Tibial artery (tissue), 4 donors: ENCODE data around the gene SECISBP2.

Source experiments
- DNase-seq, 2 donors: peaks; one replicate each; pipeline ENCODE4 v3.0.0-alpha.2; 2019
- H3K27ac ChIP-seq, 2 donors: fragments of 200-600 bp; sonication (generic) in 1 of 2; 1 replicate in 1 of 2; 2 replicates in 1 of 2; pipeline ENCODE4 v1.5.1; 2018 to 2019; ENCODE audit warnings: mild to moderate bottlenecking in 1 of 2
- H3K27me3 ChIP-seq, 2 donors: fragments of 200-600 bp; sonication (generic) in 1 of 2; one replicate each; pipeline versions ENCODE4 v1.5.1 to v1.6.0; 2016 to 2019
- H3K36me3 ChIP-seq, 3 donors: fragments of 200-600 bp; sonication (generic) in 2 of 3; one replicate each; pipeline ENCODE4 v1.5.1; 2016 to 2019; ENCODE audit warnings: mild to moderate bottlenecking in 2 of 3
- H3K4me1 ChIP-seq, 4 donors: fragments of 200-600 bp; sonication (generic) in 2 of 4; 1 replicate in 3 of 4; 2 replicates in 1 of 4; pipeline ENCODE4 v1.5.1; 2016 to 2019
- H3K4me3 ChIP-seq, 2 donors: fragments of 200-600 bp; sonication (generic) in 1 of 2; 1 replicate in 1 of 2; 2 replicates in 1 of 2; pipeline ENCODE4 v1.5.1; 2018 to 2019; ENCODE audit warnings: mild to moderate bottlenecking in 2 of 2
- H3K9me3 ChIP-seq, 3 donors: fragments of 200-600 bp; sonication (generic) in 1 of 3; one replicate each; pipeline ENCODE4 v1.5.1; 2016 to 2019
- CTCF ChIP-seq, 2 experiments: fragments of 200-600 bp in 1 of 2; fragments of 450-650 bp in 1 of 2; IDR thresholded peaks; one replicate each; pipeline ENCODE4 v1.5.1; 2017 to 2019; ENCODE audit warnings: antibody characterized with exemption in 2 of 2, mild to moderate bottlenecking in 1 of 2, moderate library complexity in 1 of 2
- intact Hi-C: fragments of 100-400 bp; cut with DNase I; formaldehyde crosslinking; loops from one replicate; pipeline ENCODE4 v1.15.0; 2023; ENCODE audit warnings: low total_unique reads

SECISBP2 gene

DNA sequence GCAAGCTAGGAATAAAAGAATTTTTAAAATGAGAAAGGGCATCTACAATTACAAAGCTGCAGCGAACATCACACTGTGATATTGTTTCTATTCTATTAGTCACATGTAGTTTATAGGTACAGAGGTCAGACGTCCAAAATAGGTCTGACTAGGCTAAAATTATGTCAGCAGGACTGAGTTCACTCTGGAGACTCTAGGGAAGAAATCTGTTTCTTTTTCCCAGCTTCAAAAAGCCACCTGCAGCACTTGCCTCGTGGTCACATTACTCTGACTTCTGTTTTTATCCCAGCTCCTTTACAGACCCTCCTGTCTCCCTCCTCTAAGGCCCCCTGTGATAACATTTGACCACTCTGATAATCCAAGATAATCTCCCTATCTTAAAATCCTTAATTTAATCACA lies 12.4 kb upstream of the SECISBP2 start:
- Histone ChIP-seq H3K36me3 (peaks cover 0 to 9% (median 0%) of the 10 kb centered on the region in 3 donors), H3K27ac (no peak overlapping the region), H3K4me1 (peaks cover 0 to 8% (median 5%) of the 10 kb centered on the region in 4 donors), H3K4me3 (no peak overlapping the region), H3K9me3 (no peaks in the 10 kb centered on the region), H3K27me3 (no peaks in the 10 kb centered on the region)
- DNase-seq, result no peak
- TF ChIP-seq CTCF (IDR thresholded peaks at IDR 0.05), result no peak
- intact Hi-C loops, result no loop called here

DNA sequence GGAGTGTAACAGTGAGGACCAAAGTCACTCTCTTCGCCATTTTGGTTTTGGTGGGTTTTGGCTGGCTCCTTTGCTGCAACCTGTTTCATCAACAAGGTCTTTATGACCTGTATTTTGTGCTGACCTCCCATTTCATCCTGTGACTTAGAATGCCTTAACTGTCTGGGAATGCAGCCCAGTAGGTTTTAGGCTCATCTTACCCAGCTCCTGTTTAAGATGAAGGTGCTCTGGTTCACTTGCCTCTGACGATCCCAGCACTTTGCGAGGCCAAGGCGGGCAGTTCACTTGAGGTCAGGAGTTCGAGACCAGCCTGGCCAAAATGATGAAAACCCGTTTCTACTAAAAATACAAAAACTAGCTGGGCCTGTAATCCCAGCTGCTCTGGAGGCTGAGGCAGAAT lies 9.1 kb upstream of the SECISBP2 start:
- Histone ChIP-seq H3K27me3 (no peaks in the 10 kb centered on the region), H3K9me3 (no peaks in the 10 kb centered on the region), H3K4me1 (peaks cover 0 to 22% (median 17%) of the 10 kb centered on the region in 4 donors), H3K4me3 (no peak overlapping the region), H3K36me3 (peaks cover 0 to 8% (median 0%) of the 10 kb centered on the region in 3 donors), H3K27ac (peak overlapping the region in 1 of 2 donors; percentile 100)
- intact Hi-C loops, result no loop called here
- no peak for DNase-seq
- no peak for TF ChIP-seq CTCF (IDR thresholded peaks at IDR 0.05)

GRCh38 chr9:89309608-89310474 lies 8.5 kb upstream of the SECISBP2 start:
- intact Hi-C loops, result no loop called here
- peak overlapping the region; percentile 100 for H3K27ac ChIP-seq
- peak overlapping the region; percentile 82 to 91 for H3K4me3 ChIP-seq
- peaks cover 0 to 22% (median 17%) of the 10 kb centered on the region in 4 donors for H3K4me1 ChIP-seq
- TF ChIP-seq CTCF (IDR thresholded peaks at IDR 0.05), result no peak
- no peaks in the 10 kb centered on the region for H3K27me3 ChIP-seq
- no peak for DNase-seq
- H3K36me3 ChIP-seq, result peaks cover 0 to 1% (median 0%) of the 10 kb centered on the region in 3 donors
- no peaks in the 10 kb centered on the region for H3K9me3 ChIP-seq

DNA sequence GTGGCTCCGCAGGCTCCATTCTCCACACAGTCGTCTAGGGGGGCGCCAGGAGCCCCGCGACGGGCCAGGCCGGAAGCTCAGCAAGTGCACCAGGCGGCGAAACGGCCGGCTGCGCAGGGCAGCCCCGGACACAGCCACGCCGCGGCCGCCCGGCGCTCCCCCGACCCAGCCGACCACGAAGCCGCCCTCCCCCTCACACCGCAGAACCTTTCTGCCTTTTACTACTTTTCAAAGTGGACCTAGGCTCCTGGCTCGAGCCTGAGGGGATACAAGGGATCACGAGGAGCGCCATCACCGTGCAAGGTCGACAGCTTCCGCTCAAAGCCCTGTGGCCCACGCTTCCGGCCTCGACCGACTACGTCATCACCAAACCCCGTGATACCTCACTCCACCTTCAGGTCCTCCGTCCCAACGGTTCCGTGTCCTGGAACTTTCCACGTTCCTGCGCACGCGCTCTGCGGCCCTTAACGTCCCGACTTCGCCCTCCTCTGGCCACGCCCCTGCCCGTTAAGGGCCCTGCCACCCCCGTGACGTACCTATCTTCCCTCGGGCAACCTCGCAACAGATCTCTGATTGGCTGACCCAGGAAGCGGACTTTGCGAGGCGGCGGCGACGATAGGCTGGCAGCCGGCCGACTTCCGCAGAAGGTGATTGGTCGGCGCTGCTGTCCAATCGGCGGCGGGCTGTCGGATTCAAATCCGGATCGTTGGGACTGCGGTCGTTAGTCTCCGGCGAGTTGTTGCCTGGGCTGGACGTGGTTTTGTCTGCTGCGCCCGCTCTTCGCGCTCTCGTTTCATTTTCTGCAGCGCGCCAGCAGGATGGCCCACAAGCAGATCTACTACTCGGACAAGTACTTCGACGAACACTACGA lies 7.6 kb upstream of the SECISBP2 start, which contains the start of gene CKS2:
CKS2 (plus strand) TSS at position 721 of the 871 bp plus-strand sequence; CDS start at position 819, 98 bp downstream.
- H3K27ac ChIP-seq, result peak within 1 kb of the TSS; percentile 100
- no peak for TF ChIP-seq CTCF (IDR thresholded peaks at IDR 0.05)
- H3K9me3 ChIP-seq, result no peaks in the 10 kb centered on the region
- no peaks in the 10 kb centered on the region for H3K27me3 ChIP-seq
- no peaks in the 10 kb centered on the region for H3K36me3 ChIP-seq
- peak within 1 kb of the TSS; percentile 82 to 91 for H3K4me3 ChIP-seq
- DNase-seq, result peak; percentile 99 to 100
- H3K4me1 ChIP-seq, result peaks cover 0 to 22% (median 17%) of the 10 kb centered on the region in 4 donors
- intact Hi-C loops, result no loop called here

GRCh38 chr9:89311346-89312221 lies 6.7 kb upstream of the SECISBP2 start:
- no peaks in the 10 kb centered on the region for H3K9me3 ChIP-seq
- H3K4me1 ChIP-seq, result peaks cover 0 to 22% (median 17%) of the 10 kb centered on the region in 4 donors
- H3K36me3 ChIP-seq, result no peaks in the 10 kb centered on the region
- no peak for DNase-seq
- no peaks in the 10 kb centered on the region for H3K27me3 ChIP-seq
- H3K27ac ChIP-seq, result peak overlapping the region; percentile 45 to 55
- H3K4me3 ChIP-seq, result peak overlapping the region; percentile 82 to 91
- intact Hi-C loops, result no loop called here
- TF ChIP-seq CTCF (IDR thresholded peaks at IDR 0.05), result no peak
